ENCODE results near the gene COBL. TPM values are rescaled to one million over a fixed set of nuclear protein-coding genes. Genes with fewer than 3 reads are reported as not detected.

The COBL gene
- total and polyA plus RNA-seq, 2 of the 8 experiments (the other 6 are each of a cell fraction or from before 2014, with no cell fraction given) = 13.8 to 40.4 TPM

GRCh38 chr7:51259766-51260165, 56.8 kb downstream of the COBL start:
- 92% methylated on average over 4 of the region's 4 CpGs; no CpG with 5 or more reads in 1 of the 2 experiments for WGBS, 2 experiments (ENCODE audit: extremely low coverage in 1 of 2, insufficient coverage in 1 of 2, insufficient read length in 1 of 2, insufficient replicate concordance in 2 of 2, low coverage in 1 of 2, low lambda C conversion rate in 2 of 2, missing lambda C conversion rate in 1 of 2)
- H4K8ac ChIP-seq (ENCODE audit: extremely low read depth, insufficient read depth, low read length) = no peak overlapping the region
- H2BK20ac ChIP-seq (ENCODE audit: low read length) = no peak overlapping the region
- peaks cover 0 to 16% (median 6%) of the 10 kb centered on the region in 4 experiments; a peak in 5 of 7 replicates for H3K4me1 ChIP-seq (replicated peaks in 1 of 4; ENCODE audit: control insufficient read depth in 3 of 4, insufficient read depth in 4 of 4, low read length in 3 of 4)
- H2BK12ac ChIP-seq (ENCODE audit: low read depth, low read length) = no peak overlapping the region
- H2BK120ac ChIP-seq (replicated peaks; ENCODE audit: low read depth, low read length) = no peak overlapping the region
- no peak overlapping the region for H3K56ac ChIP-seq (replicated peaks; ENCODE audit: insufficient read length, low read depth, low read length)
- TF ChIP-seq HDAC6 (IDR thresholded peaks at IDR 0.05; ENCODE audit: low read depth, low read length) (no peak), TEAD4 (IDR thresholded peaks at IDR 0.05; ENCODE audit: low read depth, low read length) (no peak), KDM5A (IDR thresholded peaks at IDR 0.05; ENCODE audit: low read length) (no peak), GABPA (IDR thresholded peaks at IDR 0.05; ENCODE audit: borderline replicate concordance, insufficient read depth, low read length) (no peak), NANOG (IDR thresholded peaks at IDR 0.05; ENCODE audit: insufficient read depth, low read depth, low read length, poor library complexity, severe bottlenecking) (no peak), KDM1A (IDR thresholded peaks at IDR 0.05; ENCODE audit: borderline replicate concordance, low read length) (no peak), RBBP5 (IDR thresholded peaks at IDR 0.05; ENCODE audit: borderline replicate concordance, low read depth, low read length) (no peak), RAD21 (IDR thresholded peaks at IDR 0.05 in 1 of 2, conservative IDR thresholded peaks at IDR 0.05 in 1 of 2; ENCODE audit: low read depth in 2 of 2, low read length in 2 of 2) (no peak), NRF1 (IDR thresholded peaks at IDR 0.05; ENCODE audit: low read depth, low read length) (no peak), MAFK (IDR thresholded peaks at IDR 0.05; ENCODE audit: low read depth, low read length) (no peak), PHF8 (conservative IDR thresholded peaks at IDR 0.05; ENCODE audit: low read depth, low read length) (no peak)
- no peak overlapping the region for H2BK15ac ChIP-seq (ENCODE audit: low read length)
- no peak overlapping the region for H2AFZ ChIP-seq (ENCODE audit: low read length)
- H3K27ac ChIP-seq (ENCODE audit: low read depth, low read length) = no peak overlapping the region
- H3K4ac ChIP-seq (replicated peaks; ENCODE audit: insufficient read length, low read depth, low read length) = no peak overlapping the region
- no peak overlapping the region for H3K9ac ChIP-seq (replicated peaks in 1 of 4; ENCODE audit: extremely low read depth in 1 of 4, low read depth in 3 of 4, low read length in 3 of 4)
- H3K4me3 ChIP-seq (ENCODE audit: extremely low read depth in 1 of 4, insufficient read depth in 2 of 4, low read depth in 3 of 4, low read length in 4 of 4) = no peak overlapping the region
- peaks cover 0 to 12% of the 10 kb centered on the region in 2 experiments for H4K20me1 ChIP-seq (replicated peaks in 1 of 2; ENCODE audit: control insufficient read depth in 1 of 2, insufficient read depth in 2 of 2, low read length in 2 of 2)
- no peaks in the 10 kb centered on the region for H3K9me3 ChIP-seq (ENCODE audit: insufficient read depth in 2 of 2, low read depth in 1 of 2, low read length in 1 of 2)
- FAIRE-seq (no peak), DNase-seq (ENCODE audit: low read depth in 1 of 2, low spot score in 2 of 2) (peak in 1 of 2 experiments; percentile 6)
- H3K79me2 ChIP-seq (ENCODE audit: control insufficient read depth in 1 of 2, insufficient read depth in 2 of 2, low read length in 2 of 2) = peaks cover 0 to 46% of the 10 kb centered on the region in 2 experiments; a peak in 3 of 4 replicates
- no peak overlapping the region for H2BK5ac ChIP-seq (ENCODE audit: low read depth, low read length)
- ChIA-PET CTCF (ENCODE audit: partially characterized antibody) (interaction anchor here (1.4 kb wide), 1 partner anchor 8 kb away, joined by 5 read pairs; no protein-coding TSS in a partner anchor), POLR2A (ENCODE audit: partially characterized antibody) (interaction anchor here (1.3 kb wide), 1 partner anchor 10 kb away, joined by 4 read pairs; no protein-coding TSS in a partner anchor)
- no peak overlapping the region for H4K91ac ChIP-seq (replicated peaks; ENCODE audit: insufficient read length, low read length)
- H3K4me2 ChIP-seq (ENCODE audit: insufficient read depth in 1 of 2, low read depth in 2 of 2, low read length in 2 of 2) = no peak overlapping the region
- no peak overlapping the region for H2AK5ac ChIP-seq (ENCODE audit: low read depth, low read length)
- H3K79me1 ChIP-seq (ENCODE audit: low read depth, low read length) = peaks cover 2% of the 10 kb centered on the region; the same call in 1 of the 2 replicates
- H3K23ac ChIP-seq (ENCODE audit: insufficient read length) = no peak overlapping the region
- H3K14ac ChIP-seq (ENCODE audit: insufficient read length) = no peak overlapping the region
- no peaks in the 10 kb centered on the region; the same call in 1 of the 2 replicates for H3K23me2 ChIP-seq (ENCODE audit: low read depth, low read length)
- no peak overlapping the region for H3K18ac ChIP-seq (ENCODE audit: extremely low read depth, low read length)
- H4K5ac ChIP-seq (ENCODE audit: insufficient read length, low read depth, low read length) = no peak overlapping the region
- no peaks in the 10 kb centered on the region for H3K36me3 ChIP-seq (ENCODE audit: control insufficient read depth in 2 of 4, insufficient read depth in 4 of 4, low read length in 3 of 4)
- H3K27me3 ChIP-seq (replicated peaks in 1 of 4; ENCODE audit: control insufficient read depth in 3 of 4, extremely low read depth in 1 of 4, insufficient read depth in 3 of 4, low read length in 3 of 4) = no peaks in the 10 kb centered on the region
